HCEC 1CT (cell line): ENCODE results near the gene RNU4-1.
"Not testable (repeated sequence)": the region's sequence is repeated elsewhere in the genome, so short reads cannot be mapped to it uniquely, and the experiment has no call there.

Experiments used
- DNase-seq: peaks from one replicate; pipeline ENCODE4 v3.0.0-alpha.2; 2017

RNU4-1 gene

DNA sequence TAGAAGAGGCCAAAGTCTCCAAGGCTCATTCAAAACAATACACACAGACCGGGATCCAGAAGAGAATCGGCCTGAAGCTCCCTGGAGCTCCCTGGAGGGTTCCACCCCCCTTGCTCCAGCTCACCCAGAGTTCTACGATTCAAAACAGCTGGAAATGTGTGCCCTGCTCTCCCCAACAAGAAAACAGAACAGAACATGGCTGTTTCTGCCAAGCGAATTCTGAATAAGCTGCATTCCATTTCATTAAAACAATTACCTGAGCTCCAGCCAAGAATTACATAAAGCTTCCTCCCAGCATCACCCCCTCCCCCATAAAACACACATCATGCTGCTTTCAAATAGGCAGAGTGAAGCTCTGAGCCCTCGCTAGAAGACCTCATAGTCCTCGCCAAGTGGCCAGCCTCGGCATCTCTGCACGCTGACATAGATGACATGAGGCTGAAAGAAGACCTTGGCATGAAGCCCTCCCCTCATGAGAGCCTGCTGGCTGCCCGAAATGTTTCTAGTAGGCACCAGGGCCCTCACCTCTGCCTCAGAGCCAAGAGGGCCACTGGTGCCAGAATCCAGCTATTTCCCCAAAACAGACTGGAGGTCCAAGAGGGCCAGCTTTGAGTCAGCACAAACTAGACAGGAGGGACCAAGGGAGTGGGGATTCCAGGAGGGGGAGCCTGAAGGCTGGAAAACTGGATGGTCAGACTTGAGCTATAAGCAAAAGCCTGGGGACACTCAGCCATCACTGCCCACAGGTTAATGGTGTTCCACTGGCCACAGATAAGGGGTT lies 35.8 kb downstream of the RNU4-1 start:
- peak; percentile 80 for DNase-seq

DNA sequence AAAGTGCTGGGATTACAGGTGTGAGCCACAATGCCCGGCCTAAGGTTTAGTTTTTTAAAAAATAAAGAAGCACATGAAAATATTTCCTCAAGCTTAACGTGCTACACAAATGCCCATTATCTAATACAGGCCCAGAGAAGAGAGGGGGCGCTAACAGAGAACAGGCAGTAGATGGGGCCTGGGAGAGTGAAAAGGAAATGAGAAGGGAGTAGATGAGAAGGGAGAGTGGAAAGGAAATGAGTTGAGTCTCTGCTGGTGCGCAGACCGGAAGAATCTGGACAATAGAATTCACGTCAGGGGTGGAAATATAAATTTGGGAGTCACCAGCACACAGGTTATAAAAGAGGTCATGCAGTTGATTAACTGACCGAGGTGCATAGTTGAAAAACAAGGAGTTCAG lies 38.2 kb downstream of the RNU4-1 start:
- no peak for DNase-seq

DNA sequence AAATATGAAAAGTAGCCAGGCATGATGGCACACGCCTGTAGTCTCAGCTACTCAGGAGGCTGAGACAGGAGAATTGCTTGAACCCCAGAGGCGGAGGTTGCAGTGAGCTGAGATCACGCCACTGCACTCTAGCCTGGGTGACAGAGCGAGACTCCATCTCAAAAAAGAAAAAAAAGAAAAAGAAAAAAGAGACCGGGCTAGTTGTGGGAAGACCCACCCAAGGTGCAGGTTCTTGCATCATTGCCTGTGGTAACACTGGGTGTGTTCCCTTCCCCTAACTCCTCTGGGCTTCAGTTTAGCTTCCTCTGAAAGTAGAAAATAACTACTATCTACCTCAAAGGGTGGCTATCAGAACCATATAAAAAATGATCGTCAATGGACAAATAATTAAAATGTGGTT lies 39.7 kb downstream of the RNU4-1 start:
- not testable (repeated sequence) for DNase-seq

DNA sequence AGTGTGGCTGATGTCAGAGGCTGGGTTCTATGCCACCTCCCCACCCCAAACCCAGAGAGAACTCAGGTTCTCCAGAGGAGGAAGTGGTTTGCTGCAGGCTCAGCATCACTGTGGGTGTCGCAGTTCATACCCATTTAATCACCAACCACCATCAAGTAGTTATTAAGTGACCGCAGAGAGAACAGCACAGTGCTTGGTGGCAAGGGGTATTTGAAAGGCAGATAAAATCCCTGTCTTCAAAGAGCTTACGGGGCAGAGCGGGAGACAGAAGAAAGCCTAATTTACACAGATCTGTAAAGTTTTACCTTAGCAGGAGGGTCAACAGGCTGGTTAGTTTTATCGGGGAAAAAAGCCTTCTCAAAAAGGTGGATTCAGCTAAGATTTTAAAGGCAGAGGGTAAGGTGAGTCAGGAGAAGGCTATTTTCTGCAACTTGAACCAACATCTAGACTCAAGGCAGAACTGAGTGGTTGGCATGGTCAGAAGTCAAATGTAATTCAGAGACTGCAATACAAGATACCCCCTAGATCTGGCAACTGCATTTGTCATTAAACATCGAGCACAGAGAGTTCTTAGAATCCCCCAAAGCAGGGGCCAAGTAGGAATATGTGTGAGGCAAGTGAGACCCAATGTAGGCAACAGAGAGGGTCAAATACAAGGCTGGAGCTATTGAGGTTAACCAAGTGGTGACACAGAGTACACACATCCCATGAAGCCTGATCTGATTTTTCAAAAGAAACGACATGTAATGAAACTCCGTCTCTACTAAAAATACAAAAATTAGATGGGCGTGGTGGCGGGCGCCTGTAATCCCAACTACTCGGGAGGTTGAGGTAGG lies 40.7 kb downstream of the RNU4-1 start:
- no peak for DNase-seq

DNA sequence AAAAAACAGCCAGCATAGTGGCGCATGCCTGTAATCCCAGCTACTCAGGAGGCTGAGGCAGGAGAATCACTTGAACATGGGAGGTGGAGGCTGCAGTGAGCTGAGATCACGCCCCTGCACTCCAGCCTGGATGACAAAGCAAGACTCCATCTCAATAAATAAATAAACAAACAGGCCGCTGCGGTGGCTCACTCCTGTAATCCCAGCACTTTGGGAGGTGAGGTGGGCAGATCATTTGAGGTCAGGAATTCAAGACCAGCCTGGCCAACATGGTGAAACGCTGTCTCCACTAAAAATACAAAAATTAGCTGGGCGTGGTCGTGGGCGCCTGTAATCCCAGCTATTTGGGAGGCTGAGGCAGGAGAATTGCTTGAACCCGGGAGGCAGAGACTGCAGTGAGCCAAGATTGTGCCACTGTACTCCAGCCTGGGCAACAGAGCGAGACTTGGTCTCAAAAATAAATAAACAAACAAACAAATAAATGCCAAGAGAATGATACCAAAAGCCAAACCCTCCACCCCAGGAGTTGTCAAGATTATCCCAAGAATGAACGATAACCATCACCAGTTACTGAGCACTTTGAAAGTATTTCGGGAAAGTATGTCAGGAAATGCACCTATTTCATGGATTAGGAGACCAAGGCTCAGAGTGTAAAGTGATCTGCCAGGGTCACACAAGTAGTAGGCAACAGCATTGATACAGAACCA lies 41.5 kb downstream of the RNU4-1 start:
- peak; percentile 43 for DNase-seq

DNA sequence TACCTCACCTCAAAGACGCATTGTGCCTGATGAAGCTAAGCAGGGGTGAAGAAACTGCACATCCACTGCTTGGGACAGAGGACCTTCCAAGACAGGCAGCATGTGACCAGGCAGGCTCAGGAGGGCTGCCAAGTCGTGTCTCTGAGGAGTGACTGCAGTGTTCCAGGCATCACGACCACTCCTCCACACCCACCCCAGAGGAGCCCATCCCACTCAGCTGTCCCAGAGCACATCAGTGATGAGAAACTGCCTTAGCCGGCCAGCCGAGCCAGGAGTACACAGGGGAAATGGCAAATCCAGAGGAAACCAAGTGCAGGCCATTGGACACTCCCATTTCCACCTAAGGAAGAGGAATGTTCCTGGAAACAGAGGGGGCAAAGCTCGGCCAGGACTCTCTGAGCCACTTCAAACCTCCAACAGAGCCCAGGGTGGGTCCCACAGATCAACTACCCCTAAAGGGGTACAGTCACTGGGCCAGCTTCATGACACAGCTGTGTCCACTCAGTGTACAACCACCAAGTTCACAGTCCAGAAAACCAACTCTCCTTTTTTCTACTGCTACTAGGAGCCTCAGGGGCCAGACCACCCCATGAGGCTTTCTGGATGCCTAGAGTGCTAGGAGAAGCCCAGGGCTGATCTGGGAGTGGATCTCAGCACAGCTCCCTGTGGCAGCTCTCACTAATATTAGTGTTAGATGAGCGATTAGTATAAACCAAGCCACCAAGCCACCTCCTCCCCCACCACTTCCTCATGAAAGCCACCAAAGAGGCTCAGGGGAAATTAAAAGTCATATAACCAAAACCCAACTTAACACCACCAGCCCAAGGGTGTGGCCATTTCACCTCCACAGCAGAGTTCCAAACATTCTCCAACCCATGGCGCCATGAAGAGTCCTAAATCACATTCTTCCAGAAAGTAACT lies 42.9 kb downstream of the RNU4-1 start:
- DNase-seq: no peak

DNA sequence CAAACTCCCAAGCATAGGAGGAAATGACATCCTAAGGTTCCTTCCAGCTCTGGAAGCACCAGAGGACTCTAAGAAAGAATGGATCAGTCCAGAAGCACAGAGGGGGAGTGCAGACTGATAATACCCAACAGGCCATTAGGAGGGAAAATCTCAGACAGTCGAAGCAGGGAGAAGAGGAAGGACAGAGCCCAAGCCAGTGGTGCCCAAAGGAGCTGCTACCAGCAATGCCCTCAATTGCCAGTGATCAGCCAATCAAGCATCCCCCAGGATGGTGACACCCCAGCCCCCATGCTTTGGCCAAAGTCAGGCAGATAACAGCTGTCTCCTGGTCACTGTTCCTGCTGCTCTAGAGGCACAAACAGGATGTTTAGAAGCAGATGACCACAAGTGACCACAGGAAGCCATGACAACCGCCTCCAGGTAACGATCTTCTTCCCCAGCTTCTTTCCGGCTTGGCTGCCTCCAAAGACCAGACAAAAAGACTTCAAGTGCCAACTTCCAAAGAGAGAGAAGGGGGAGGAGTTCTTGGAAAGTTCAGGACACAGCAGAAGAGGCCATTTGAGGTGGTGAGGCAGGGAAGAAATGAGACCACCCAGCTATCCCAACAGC lies 43.7 kb downstream of the RNU4-1 start:
- DNase-seq: no peak

DNA sequence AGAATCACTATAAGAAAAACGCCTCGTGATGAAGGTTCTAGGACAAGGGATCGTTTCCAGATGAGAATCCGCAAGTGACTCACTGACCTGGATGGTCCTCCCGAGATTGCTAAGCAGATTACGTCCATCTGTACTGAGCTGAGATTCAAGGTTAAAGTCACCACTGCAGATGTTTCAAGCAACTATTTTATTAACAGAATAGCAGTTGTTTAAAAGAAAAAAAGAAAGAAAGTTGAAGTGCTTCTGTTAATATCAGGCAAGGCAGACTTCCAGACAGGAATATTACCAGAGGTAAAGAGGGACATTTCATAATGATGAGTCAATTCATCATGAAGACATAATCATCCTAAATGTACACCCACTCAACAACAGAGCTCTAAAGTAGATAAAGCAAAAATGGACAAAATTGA lies 45.4 kb downstream of the RNU4-1 start:
- peak; percentile 86 for DNase-seq

DNA sequence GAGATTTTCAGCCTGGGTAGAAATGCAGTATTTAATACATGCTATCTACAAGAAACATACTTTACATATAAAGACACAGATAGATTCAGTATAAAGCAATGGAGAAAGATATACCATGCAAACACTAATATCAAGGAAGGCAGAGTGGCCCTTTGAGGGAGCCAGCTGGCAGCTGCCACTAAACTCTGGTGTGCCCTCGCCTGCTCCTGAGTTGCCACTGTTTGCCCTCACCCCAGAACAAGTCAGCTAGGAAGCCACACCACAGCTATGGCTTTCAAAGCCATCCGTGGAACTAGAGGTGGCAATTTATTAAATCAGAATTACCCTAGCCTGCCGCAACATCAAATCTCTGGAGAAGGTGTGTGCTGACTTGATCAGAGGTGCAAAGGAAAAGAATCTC lies 45.9 kb downstream of the RNU4-1 start:
- DNase-seq: no peak

DNA sequence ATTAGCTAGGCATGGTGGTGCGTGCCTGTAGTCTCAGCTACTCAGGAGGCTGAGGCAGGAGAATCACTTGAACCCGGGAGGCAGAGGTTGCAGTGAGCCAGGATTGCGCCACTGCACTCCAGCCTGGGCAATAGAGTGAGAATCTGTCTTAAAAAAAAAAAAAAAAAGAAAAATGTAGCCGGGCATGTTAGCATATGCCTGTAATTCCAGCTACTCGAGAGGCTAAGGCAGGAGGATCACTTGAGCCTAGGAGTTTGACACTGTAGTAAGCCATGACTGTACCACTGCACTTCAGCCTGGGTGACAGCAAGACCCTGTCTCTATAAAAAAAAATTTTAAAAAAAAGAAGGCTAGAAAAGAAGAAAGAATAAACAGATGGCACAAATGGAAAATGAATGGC lies 46.3 kb downstream of the RNU4-1 start:
- DNase-seq: not testable (repeated sequence)
